Fibroblast of lung (primary cell): ENCODE results near the gene SYP. TPM values are rescaled to one million over a fixed set of nuclear protein-coding genes. Genes with fewer than 3 reads are reported as not detected.
A peak's percentile ranks its signal among the peaks of the same experiment; 100 is the strongest.

Experiments
- DNase-seq, 2 donors: peaks; one replicate each; pipeline versions ENCODE4 v3.0.0 to v3.0.0-alpha.2; 2010; ENCODE audit warnings: low read depth in 2 of 2
- H2AFZ ChIP-seq: 2 replicates; pipeline ENCODE4 v1.5.1; 2012; ENCODE audit warnings: low read length, control low read depth, inconsistent platforms
- H3K27ac ChIP-seq: 2 replicates; pipeline ENCODE4 v1.5.1; 2011; ENCODE audit warnings: low read length, control low read depth; ENCODE audit not compliant: insufficient read depth
- H3K27me3 ChIP-seq: 2 replicates; pipeline ENCODE4 v1.5.1; 2011; ENCODE audit warnings: mild to moderate bottlenecking, low read length; ENCODE audit not compliant: control insufficient read depth, insufficient read depth
- H3K36me3 ChIP-seq: 2 replicates; pipeline ENCODE4 v1.5.1; 2011; ENCODE audit warnings: low read length; ENCODE audit not compliant: control insufficient read depth, insufficient read depth
- H3K4me1 ChIP-seq: 2 replicates; pipeline ENCODE4 v1.5.1; 2011; ENCODE audit warnings: low read length; ENCODE audit not compliant: control insufficient read depth, insufficient read depth; ENCODE audit errors: extremely low read depth
- H3K4me2 ChIP-seq: 2 replicates; pipeline ENCODE4 v1.5.1; 2011; ENCODE audit warnings: low read length, control low read depth; ENCODE audit not compliant: insufficient read depth; ENCODE audit errors: extremely low read depth
- H3K4me3 ChIP-seq, 4 experiments: fragments of 200-600 bp in 1 of 4; sonication (generic) in 1 of 4; replicated peaks in 1 of 4; 2 replicates each; pipeline ENCODE4 v1.5.1; 2011 to 2016; ENCODE audit warnings: low read length in 4 of 4, low read depth in 3 of 4, mild to moderate bottlenecking in 3 of 4, control low read depth in 2 of 4, inconsistent platforms in 1 of 4, mixed read lengths in 1 of 4; ENCODE audit not compliant: insufficient read depth in 1 of 4; ENCODE audit errors: control extremely low read depth in 1 of 4
- H3K79me2 ChIP-seq: 2 replicates; pipeline ENCODE4 v1.5.1; 2012; ENCODE audit warnings: mild to moderate bottlenecking, low read length, inconsistent platforms; ENCODE audit not compliant: control insufficient read depth, insufficient read depth
- H3K9ac ChIP-seq: 2 replicates; pipeline ENCODE4 v1.5.1; 2011; ENCODE audit warnings: mild to moderate bottlenecking, low read length, control low read depth; ENCODE audit not compliant: insufficient read depth
- H3K9me3 ChIP-seq: 2 replicates; pipeline ENCODE4 v1.5.1; 2012; ENCODE audit warnings: low read depth, low read length; ENCODE audit not compliant: control insufficient read depth, insufficient read depth
- H4K20me1 ChIP-seq: 2 replicates; pipeline ENCODE4 v1.5.1; 2011; ENCODE audit warnings: low read length; ENCODE audit not compliant: control insufficient read depth, insufficient read depth; ENCODE audit errors: extremely low read depth
- EZH2 ChIP-seq: IDR thresholded peaks from 2 replicates; pipeline ENCODE4 v1.5.1; 2012; ENCODE audit warnings: low read length, control low read depth, mild to moderate bottlenecking; ENCODE audit errors: missing control alignments
- polyA plus RNA-seq, 2 donors: library from polyadenylated mRNA; depleted of rRNA in 1 of 2; stranded (reverse) in 1 of 2; unstranded in 1 of 2; fragments of >200 nt; gene quantifications; 2 replicates each; pipeline ENCODE4 v1.2.1, GENCODE V29; 2011 to 2012; ENCODE audit warnings: missing spikeins in 1 of 2
- total RNA-seq: library from RNA; depleted of rRNA; stranded (reverse); fragments of >200 nt; gene quantifications from 2 replicates; pipeline ENCODE4 v1.2.1, GENCODE V29; 2014
- TF ChIP-seq, protein P1 (sequence below), 2 donors: IDR thresholded peaks in 1 of 2; conservative IDR thresholded peaks in 1 of 2; 1 replicate in 1 of 2; 2 replicates in 1 of 2; pipeline ENCODE4 v1.5.1; 2011 to 2012; ENCODE audit warnings: low read length in 2 of 2, control low read depth in 1 of 2, inconsistent platforms in 1 of 2, low read depth in 1 of 2, mild to moderate bottlenecking in 1 of 2

SYP gene
- total and polyA plus RNA-seq, 2 donors (not counting 1 experiment from before 2014, with no cell fraction given): 0.08 to 0.17 TPM

GRCh38 chrX:49193542-49193964, 6.4 kb downstream of the SYP start:
- no peak overlapping the region for H3K4me3 ChIP-seq
- H3K36me3 ChIP-seq: no peaks in the 10 kb centered on the region
- TF ChIP-seq EZH2: no peak
- TF ChIP-seq, protein P1, sequence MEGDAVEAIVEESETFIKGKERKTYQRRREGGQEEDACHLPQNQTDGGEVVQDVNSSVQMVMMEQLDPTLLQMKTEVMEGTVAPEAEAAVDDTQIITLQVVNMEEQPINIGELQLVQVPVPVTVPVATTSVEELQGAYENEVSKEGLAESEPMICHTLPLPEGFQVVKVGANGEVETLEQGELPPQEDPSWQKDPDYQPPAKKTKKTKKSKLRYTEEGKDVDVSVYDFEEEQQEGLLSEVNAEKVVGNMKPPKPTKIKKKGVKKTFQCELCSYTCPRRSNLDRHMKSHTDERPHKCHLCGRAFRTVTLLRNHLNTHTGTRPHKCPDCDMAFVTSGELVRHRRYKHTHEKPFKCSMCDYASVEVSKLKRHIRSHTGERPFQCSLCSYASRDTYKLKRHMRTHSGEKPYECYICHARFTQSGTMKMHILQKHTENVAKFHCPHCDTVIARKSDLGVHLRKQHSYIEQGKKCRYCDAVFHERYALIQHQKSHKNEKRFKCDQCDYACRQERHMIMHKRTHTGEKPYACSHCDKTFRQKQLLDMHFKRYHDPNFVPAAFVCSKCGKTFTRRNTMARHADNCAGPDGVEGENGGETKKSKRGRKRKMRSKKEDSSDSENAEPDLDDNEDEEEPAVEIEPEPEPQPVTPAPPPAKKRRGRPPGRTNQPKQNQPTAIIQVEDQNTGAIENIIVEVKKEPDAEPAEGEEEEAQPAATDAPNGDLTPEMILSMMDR (conservative IDR thresholded peaks at IDR 0.05 in 1 of 2, IDR thresholded peaks at IDR 0.05 in 1 of 2; ENCODE audit: low read depth in 1 of 2, low read length in 2 of 2): no peak
- H3K27me3 ChIP-seq: no peaks in the 10 kb centered on the region
- no peaks in the 10 kb centered on the region for H3K79me2 ChIP-seq
- no peak overlapping the region for H3K9ac ChIP-seq
- H3K9me3 ChIP-seq: no peaks in the 10 kb centered on the region
- no peaks in the 10 kb centered on the region for H3K4me1 ChIP-seq
- DNase-seq: no peak
- no peak overlapping the region for H3K27ac ChIP-seq
- no peaks in the 10 kb centered on the region for H4K20me1 ChIP-seq
- no peak overlapping the region for H2AFZ ChIP-seq
- H3K4me2 ChIP-seq: no peak overlapping the region

- Histone ChIP-seq H3K9ac (no peak overlapping the region), H3K27me3 (no peaks in the 10 kb centered on the region), H3K27ac (no peak overlapping the region), H3K36me3 (no peaks in the 10 kb centered on the region), H3K9me3 (no peaks in the 10 kb centered on the region), H4K20me1 (no peaks in the 10 kb centered on the region), H3K79me2 (no peaks in the 10 kb centered on the region), H3K4me1 (no peaks in the 10 kb centered on the region), H3K4me2 (no peak overlapping the region), H3K4me3 (no peak overlapping the region), H2AFZ (no peak overlapping the region)
- TF ChIP-seq, protein P1 (conservative IDR thresholded peaks at IDR 0.05 in 1 of 2, IDR thresholded peaks at IDR 0.05 in 1 of 2; ENCODE audit: low read depth in 1 of 2, low read length in 2 of 2): peak; percentile 40 to 71
- TF ChIP-seq EZH2: no peak
- peak; percentile 16 to 21 for DNase-seq
Measured at GRCh38 chrX:49192722-49193328, 7.2 kb downstream of the SYP start.

DNA sequence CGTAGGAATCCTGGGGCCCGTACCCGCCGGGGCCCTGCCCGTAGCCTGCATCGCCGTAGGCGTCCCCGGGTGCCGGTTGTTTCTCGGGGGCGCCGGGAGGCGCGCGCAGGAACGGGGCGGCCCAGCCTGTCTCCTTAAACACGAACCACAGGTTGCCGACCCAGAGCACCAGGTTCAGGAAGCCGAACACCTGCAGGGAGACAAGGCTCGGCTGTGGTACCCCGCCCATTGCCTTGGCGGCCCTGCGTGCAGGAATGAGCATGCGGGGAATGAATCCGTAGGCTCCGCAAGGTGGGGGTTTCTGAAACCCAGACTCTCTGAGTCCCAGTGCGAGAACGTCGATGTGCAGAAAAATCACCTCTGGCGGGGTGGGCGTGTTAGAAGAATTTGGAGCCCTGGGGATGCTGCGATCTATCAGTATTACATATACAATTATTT, 8.4 kb downstream of the SYP start:
- no peaks in the 10 kb centered on the region for H4K20me1 ChIP-seq
- peak overlapping the region; percentile 50 for H3K9ac ChIP-seq
- H3K4me2 ChIP-seq: peak overlapping the region; percentile 62
- no peaks in the 10 kb centered on the region for H3K36me3 ChIP-seq
- no peaks in the 10 kb centered on the region for H3K9me3 ChIP-seq
- peak overlapping the region; percentile 1 for H3K27ac ChIP-seq
- no peaks in the 10 kb centered on the region for H3K79me2 ChIP-seq
- no peak for DNase-seq
- no peak overlapping the region for H2AFZ ChIP-seq
- peak overlapping the region; percentile 28 to 73 (median 63) for H3K4me3 ChIP-seq
- H3K27me3 ChIP-seq: no peaks in the 10 kb centered on the region
- H3K4me1 ChIP-seq: no peaks in the 10 kb centered on the region
- TF ChIP-seq EZH2: no peak
- TF ChIP-seq, protein P1 (conservative IDR thresholded peaks at IDR 0.05 in 1 of 2, IDR thresholded peaks at IDR 0.05 in 1 of 2; ENCODE audit: low read depth in 1 of 2, low read length in 2 of 2): no peak
